Skin of body (tissue), 2 donors: Measurements from ENCODE around the gene ARSG. TPM values are rescaled to one million over a fixed set of nuclear protein-coding genes. Genes with fewer than 3 reads are reported as not detected.
"Not testable (repeated sequence)": the region's sequence is repeated elsewhere in the genome, so short reads cannot be mapped to it uniquely, and the experiment has no call there.

Experiments
- DNase-seq: peaks from one replicate; lab custom pipeline; 2025; lab: John Stamatoyannopoulos, UW
- total RNA-seq: library from RNA; depleted of rRNA; stranded (reverse); fragments of >200 nt; gene quantifications from one replicate; pipeline ENCODE4 v1.2.3, GENCODE V29; 2014

The ARSG gene
- total RNA-seq, 1 donor from 2014 or later: 3.3 TPM

DNA sequence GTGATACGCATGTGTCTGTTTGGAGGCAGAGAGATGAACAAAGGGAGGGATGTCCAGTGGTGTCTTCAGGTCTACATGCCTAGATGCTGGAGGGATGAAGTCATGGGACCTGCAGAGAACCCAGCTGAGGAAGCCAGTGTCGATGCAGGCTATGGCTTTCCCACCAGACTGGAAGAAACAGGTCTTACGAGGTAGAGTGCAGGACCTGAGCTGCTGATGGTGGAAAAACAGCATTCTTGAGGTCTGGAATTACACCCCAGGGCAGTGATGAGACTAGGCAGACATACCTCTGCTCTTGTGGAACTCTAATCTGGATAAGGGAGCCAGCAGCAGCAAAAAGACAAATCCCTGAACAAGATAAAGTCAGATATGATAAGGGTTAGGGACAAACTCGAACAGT, 37.4 kb downstream of the ARSG start:
- DNase-seq: no peak

- no peak for DNase-seq
Measured at GRCh38 chr17:68329331-68329730, 38.0 kb downstream of the ARSG start.

GRCh38 chr17:68331932-68332331, 40.6 kb downstream of the ARSG start:
- DNase-seq: not testable (repeated sequence)

DNA sequence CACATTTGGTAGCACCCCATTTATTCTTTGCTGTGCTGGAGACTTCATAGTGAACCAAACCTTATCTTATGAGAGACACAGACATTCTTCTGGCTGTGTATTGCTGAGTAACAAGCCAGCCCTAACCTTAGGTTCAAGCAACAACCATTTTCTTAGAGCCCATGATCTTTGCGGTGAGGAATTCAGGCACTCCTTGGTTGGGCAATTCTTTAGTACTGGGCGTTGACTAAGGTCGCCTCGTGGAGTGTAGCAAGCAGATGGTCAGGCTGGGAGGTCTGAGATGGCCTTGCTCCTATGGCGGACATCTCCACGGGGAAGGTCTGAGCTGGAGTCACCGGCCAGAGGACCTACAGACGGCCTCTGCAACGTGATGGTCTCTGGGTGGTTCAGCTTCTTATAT, 43.1 kb downstream of the ARSG start:
- DNase-seq: no peak

- DNase-seq: no peak
Measured at GRCh38 chr17:68341482-68341881, 50.2 kb downstream of the ARSG start.

DNA sequence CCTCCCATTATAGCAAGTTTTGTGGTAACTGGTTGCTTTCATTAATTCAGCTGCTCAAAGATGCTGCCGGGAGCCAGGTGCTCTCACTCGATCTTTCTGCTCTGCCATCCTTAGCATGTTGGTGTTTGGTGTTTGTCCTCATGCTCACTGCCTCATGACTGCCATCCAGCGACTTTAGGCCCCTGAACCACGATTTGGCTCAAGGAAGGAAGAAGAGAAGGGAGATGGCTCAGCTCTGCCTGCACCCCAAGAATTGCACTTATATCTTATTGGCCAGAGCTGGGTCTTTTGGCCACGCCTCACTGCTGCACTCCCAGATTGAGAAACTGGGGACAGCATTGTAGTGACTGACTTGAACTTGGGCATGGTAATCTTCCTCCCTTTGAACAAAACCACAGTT, 52.7 kb downstream of the ARSG start:
- no peak for DNase-seq

DNA sequence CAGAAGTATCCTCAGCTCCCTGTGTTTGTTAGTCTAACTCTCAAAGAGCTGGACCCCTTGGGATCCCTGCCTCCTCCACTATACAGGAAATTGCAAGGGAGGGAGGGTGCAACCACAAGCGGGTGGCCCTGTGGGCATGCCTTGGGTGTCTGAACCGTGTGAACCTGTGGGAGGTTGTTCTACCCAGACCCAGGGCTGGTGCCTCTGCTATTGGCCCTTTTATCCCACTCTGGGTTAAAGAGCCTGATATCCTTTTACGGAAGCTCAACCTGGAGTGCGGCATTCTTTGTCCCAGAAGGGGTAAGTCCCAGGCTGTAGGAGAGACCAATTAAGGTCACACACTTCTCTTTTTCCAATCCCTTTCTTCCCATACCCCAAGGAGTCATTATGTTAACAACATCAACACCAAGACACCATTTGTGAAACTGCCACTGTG, 53.4 kb downstream of the ARSG start:
- no peak for DNase-seq

- no peak for DNase-seq
Measured at GRCh38 chr17:68346448-68346847, 55.2 kb downstream of the ARSG start.

DNA sequence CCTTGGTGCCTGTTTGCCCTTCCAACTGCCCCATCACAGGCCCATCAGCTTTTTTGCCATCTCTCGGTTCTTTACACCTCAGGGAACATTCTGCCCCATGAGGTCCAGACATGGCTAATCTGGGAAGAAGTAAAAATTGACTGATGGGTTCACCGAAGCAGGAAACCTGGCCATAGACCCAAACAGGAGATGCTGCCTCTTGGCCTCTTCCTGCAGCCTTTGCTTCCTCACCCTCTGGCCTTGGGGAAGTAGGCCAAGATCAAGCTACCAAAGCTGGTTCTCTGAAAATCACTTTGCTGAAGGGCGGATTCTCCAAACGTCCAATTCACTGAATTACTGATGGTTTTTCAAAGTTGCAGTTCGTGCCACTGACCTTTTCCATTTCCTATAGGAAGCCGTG, 56.1 kb downstream of the ARSG start:
- DNase-seq: no peak

- DNase-seq: no peak
Measured at GRCh38 chr17:68349157-68349556, 57.9 kb downstream of the ARSG start.

- DNase-seq: no peak
Measured at GRCh38 chr17:68351395-68351794, 60.1 kb downstream of the ARSG start.

- no peak for DNase-seq
Measured at GRCh38 chr17:68352041-68352440, 60.7 kb downstream of the ARSG start.

- DNase-seq: not testable (repeated sequence)
Measured at GRCh38 chr17:68352671-68353070, 61.4 kb downstream of the ARSG start.

- no peak for DNase-seq
Measured at GRCh38 chr17:68353111-68353521, 61.8 kb downstream of the ARSG start.

- not testable (repeated sequence) for DNase-seq
Measured at GRCh38 chr17:68354311-68354710, 63.0 kb downstream of the ARSG start.

- DNase-seq: not testable (repeated sequence)
Measured at GRCh38 chr17:68355108-68355507, 63.8 kb downstream of the ARSG start.

GRCh38 chr17:68356520-68356919, 65.2 kb downstream of the ARSG start:
- no peak for DNase-seq

DNA sequence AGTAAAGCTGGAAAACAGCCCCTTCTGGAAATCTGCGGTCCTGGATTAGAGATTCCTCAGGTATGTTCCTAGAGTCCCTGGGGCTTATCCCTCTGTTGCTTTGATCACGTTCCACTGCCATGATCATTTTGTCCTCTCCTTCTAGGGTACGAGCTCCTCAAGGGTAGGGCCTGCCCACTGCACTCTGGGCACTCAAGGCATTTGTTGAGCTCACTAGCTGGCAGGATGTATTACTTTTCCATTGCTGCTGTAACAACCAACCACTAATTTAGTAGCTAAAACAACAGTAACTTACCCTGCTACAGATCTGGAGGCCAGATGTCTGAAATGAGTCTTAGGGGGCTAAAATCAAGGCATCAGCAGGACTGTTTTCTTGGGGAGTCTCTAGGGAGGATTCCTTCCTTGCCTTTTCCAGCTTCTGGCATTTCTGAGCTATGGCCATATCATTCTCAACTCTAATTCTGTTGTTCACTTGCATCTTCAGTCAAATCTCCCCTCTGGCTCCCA, 65.7 kb downstream of the ARSG start:
- no peak for DNase-seq

GRCh38 chr17:68357886-68358285, 66.6 kb downstream of the ARSG start:
- DNase-seq: no peak

DNA sequence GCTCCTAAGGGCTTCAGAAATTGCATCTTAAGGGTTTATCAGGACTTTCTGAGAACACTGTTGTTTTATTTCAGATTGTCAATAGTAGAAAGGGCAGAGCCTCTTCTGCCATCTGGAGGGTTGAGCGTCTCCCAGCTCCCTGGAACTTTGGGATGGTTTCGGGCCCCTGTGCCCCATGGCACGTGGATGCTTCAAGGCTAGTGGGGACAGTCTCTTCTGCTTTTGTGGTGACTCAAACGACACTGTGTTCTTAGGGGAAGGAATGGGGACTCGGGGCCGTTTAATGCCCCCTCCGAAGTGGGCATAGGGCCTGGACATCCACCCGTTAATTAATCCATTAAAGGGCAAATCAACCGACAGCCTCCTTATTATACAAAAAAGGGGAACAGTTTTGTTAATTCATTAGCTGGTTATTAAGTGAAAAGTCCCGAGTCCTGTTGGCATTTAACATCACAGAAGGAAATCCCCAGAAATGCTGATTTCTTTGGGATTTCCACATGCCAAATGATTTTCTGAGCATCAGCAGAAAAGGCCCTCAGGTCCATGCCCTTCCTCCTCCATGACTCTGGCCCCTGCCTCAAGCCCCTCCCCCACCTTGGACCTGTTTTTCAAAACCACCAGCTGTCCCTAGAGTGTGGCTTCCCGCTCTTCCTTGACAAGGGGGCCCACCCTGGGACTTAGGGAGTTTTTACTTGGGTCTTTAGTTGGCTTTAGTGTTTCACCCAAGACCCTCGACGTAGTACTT, 68.7 kb downstream of the ARSG start:
- no peak for DNase-seq

- DNase-seq: no peak
Measured at GRCh38 chr17:68365469-68365868, 74.2 kb downstream of the ARSG start.

DNA sequence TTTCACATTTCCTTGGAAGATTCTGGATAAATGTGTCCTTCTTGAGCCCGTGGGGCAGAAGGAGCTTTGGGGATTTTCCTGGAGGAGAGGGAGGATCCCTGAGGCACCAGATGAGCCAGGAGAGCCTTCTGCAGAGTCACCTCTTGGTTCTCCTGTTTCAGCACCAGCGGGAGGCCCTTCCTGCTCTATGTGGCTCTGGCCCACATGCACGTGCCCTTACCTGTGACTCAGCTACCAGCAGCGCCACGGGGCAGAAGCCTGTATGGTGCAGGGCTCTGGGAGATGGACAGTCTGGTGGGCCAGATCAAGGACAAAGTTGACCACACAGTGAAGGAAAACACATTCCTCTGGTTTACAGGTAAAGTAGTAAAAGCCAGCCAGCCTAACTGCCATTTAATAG, 77.1 kb downstream of the ARSG start:
- no peak for DNase-seq

- DNase-seq: no peak
Measured at GRCh38 chr17:68375566-68375965, 84.3 kb downstream of the ARSG start.
